ENCODE results near the gene PLTP. TPM values are rescaled to one million over a fixed set of nuclear protein-coding genes. Genes with fewer than 3 reads are reported as not detected.
"Not testable (repeated sequence)": the region's sequence is repeated elsewhere in the genome, so short reads cannot be mapped to it uniquely, and the experiment has no call there.

Gene PLTP
- total RNA-seq, 2 donors from 2014 or later: 14.7 to 49.5 TPM

DNA sequence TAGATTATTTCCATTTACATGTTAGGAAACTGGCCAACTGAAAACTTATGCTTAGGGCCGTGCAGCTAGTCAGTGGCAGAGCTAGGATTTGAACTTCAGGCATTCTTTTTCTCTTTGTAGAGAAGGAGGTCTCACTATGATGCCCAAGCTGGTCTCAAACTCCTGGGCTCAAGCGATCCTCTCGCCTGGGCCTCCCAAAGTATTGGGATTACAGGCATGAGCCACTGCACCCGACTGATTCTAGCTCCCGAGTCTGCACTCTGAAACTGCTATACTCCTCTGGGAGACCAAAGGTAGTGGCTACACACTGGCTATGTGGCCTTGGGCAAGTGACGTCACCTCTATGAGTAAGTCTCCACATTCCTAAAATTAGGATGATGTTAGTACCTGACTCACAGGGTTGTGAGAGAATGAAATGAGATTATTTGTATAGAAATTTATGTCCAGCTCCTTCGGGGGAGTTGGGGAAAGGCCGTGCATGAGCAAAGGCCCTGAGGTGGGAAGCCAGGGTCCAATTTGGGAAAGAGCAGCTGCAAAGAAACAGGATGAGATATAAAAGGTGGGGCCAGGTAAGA is 6.4 kb downstream of the PLTP start:
- DNase-seq (no peak), ATAC-seq (no peak)
- intact Hi-C loops (cut with DNase I, micrococcal nuclease): no loop called here

GRCh38 chr20:45904583-45905504 is 7.1 kb downstream of the PLTP start:
- ATAC-seq (no peak), DNase-seq (no peak)
- intact Hi-C loops (cut with DNase I, micrococcal nuclease): no loop called here

GRCh38 chr20:45902199-45902701 is 9.7 kb downstream of the PLTP start:
- no peak for ATAC-seq
- intact Hi-C loops (cut with DNase I, micrococcal nuclease): no loop called here

GRCh38 chr20:45901332-45901731 is 10.6 kb downstream of the PLTP start:
- ATAC-seq; intact Hi-C loops (cut with DNase I, micrococcal nuclease); DNase-seq: not testable (repeated sequence)

More at GRCh38 chr20:45902199-45902701, 9.7 kb downstream of the PLTP start:
- no peak for DNase-seq

DNA sequence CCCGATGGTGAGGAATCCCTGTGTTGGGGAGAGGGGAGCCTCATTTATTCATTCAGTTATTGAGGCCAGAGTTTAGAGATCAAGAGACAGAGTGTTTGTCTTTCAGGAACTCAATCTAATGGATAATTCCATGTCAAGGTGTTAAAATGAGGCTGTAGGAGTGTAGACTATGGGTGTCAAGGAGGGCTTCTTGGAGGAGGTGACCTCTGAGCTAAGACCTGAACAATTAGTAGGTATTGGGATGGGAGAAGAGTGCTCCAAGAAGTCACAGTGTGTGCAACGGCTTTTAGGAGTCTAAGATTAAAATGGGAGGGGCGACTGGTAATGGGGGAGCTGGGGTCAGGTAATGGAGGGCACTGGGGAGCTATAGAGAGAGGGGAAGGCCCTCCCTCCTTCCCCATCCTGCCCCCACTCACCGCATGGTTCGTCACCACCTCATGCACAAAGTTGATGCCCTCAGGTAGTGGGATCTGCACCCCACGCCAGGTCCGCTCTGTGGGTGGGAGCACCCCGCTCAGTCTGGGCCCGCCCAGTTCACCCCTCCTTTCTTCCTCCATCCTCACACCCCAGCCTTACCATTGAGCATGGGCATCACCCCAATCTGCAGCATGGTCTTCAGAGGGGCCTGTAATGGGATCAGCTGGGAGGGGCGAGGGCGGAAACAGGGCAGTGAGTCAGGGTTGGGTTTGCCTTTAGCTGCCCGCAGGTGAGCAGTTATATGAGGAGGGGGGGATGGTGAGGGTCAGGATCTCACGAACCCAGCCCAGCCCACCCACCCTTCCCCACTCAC is 12.7 kb downstream of the PLTP start:
- peak; percentile 9 for ATAC-seq
- intact Hi-C loops (cut with DNase I, micrococcal nuclease): no loop called here
- no peak for DNase-seq

DNA sequence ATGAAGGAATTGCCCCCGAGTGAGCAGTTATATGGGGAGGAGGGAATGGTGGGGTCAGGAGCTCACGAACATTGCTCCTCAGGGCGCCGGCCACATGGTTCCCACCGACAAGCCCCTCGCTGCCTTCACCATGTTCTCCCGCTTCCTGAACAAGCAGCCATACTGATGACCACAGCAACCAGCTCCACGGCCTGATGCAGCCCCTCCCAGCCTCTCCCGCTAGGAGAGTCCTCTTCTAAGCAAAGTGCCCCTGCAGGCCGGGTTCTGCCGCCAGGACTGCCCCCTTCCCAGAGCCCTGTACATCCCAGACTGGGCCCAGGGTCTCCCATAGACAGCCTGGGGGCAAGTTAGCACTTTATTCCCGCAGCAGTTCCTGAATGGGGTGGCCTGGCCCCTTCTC is 13.7 kb downstream of the PLTP start:
- intact Hi-C loops (cut with DNase I, micrococcal nuclease): no loop called here
- ATAC-seq (no peak), DNase-seq (no peak)

GRCh38 chr20:45897692-45898091 is 14.3 kb downstream of the PLTP start:
- intact Hi-C loops (cut with DNase I, micrococcal nuclease): no loop called here
- ATAC-seq: no peak
- DNase-seq: no peak

GRCh38 chr20:45897289-45897688 is 14.7 kb downstream of the PLTP start:
- DNase-seq (no peak), ATAC-seq (no peak)
- intact Hi-C loops (cut with DNase I, micrococcal nuclease): no loop called here

GRCh38 chr20:45896641-45897161 is 15.3 kb downstream of the PLTP start:
- intact Hi-C loops (cut with DNase I, micrococcal nuclease): no loop called here
- DNase-seq: no peak

GRCh38 chr20:45894797-45895196 is 17.2 kb downstream of the PLTP start:
- no peak for DNase-seq
- ATAC-seq: no peak
- intact Hi-C loops (cut with DNase I, micrococcal nuclease): no loop called here

More at GRCh38 chr20:45896641-45897161, 15.3 kb downstream of the PLTP start:
- no peak for ATAC-seq

- intact Hi-C loops (cut with DNase I, micrococcal nuclease): no loop called here
Measured at GRCh38 chr20:45893831-45894230, 18.1 kb downstream of the PLTP start.

DNA sequence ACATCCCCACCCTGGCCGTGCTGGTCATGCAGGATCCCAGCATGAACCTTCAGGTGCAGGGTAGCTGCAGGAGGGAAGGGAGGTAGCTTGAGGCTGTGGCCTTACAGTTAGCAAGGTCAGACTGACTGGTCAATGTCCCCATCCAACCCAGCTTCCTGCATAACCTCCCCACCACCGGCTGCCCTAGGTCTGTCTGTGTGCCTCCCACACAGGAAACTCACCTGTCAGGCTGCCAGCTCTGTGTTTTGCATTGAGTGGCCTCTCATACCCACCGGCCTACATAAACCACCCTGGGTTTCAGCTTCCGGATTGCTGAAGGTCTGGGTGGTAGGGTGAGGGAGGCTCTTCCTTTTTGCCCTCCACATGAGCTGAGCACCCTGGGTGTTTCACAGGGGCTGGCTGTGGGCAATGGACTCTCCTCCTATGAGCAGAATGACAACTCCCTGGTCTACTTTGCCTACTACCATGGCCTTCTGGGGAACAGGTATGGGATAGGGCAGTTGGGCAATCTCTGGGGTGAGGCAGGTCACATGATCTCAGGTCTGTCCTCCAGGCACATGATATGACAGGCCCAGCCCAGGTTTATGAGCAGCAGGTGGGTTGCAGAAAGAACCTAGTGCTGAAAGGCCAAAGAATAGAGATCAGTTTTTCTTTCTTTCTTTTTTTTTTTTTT is 19.0 kb downstream of the PLTP start:
- peak; percentile 60 to 86 for DNase-seq
- intact Hi-C loops (cut with DNase I, micrococcal nuclease): no loop called here
- peak; percentile 61 for ATAC-seq

More at GRCh38 chr20:45893831-45894230, 18.1 kb downstream of the PLTP start:
- no peak for DNase-seq
- ATAC-seq: no peak

DNA sequence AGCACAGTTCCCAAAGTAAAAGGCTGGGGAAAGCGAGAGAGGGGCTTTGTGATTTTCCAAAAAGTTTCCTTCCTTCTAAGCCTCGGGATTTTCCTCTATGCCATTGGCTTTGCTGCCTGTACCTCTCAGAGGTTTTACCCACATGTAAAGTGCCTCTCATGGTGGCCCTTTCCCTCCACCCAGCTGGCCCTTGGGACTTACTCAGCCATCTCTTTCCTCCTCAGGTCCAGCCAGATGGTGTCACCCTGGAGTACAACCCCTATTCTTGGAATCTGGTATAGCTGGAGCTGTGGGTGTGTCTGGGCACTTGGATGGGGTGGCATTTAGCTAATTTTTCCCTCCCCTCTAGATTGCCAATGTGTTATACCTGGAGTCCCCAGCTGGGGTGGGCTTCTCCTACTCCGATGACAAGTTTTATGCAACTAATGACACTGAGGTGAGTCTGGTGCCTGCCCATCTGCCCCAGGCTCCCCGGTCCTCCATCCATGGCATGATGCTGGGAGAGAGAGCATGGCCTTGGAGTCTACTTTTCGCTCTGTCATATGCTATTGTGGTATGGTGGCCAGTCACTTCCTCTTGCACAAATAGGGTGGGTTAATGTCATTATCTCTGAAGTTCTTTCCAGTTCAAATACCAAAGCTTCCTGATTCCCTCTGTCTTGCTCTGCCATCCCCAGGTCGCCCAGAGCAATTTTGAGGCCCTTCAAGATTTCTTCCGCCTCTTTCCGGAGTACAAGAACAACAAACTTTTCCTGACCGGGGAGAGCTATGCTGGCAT is 19.7 kb downstream of the PLTP start:
- ATAC-seq: peak; percentile 56
- DNase-seq: peak in 1 of 2 donors; percentile 46
- intact Hi-C loops (cut with DNase I, micrococcal nuclease): no loop called here

DNA sequence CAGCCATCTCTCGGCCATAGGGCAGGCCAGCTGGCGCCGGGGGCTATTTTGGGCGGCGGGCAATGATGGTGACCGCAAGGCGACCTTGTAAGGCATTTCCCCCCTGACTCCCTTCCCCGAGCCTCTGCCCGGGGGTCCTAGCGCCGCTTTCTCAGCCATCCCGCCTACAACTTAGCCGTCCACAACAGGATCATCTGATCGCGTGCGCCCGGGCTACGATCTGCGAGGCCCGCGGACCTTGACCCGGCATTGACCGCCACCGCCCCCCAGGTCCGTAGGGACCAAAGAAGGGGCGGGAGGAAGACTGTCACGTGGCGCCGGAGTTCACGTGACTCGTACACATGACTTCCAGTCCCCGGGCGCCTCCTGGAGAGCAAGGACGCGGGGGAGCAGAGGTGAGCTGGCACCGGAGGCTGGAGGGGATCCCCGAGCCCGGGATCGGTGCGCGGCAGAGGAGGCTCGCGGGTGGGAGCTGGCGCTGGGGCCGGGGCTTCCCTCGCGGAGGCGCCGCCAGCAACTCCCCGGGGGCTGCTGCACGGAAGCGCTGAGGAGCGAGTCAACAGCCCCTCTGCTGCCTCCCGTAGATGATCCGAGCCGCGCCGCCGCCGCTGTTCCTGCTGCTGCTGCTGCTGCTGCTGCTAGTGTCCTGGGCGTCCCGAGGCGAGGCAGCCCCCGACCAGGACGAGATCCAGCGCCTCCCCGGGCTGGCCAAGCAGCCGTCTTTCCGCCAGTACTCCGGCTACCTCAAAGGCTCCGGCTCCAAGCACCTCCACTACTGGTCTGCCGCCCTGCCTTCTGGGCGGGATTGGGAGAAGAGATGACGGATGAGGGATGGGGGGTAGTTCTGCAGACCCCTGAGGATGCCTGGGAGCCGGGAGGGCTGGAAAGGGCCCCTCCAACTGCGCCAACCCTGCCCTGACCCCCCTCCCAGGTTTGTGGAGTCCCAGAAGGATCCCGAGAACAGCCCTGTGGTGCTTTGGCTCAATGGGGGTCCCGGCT is 20.7 kb downstream of the PLTP start, which contains the start of the genes CTSA and NEURL2:
TSS of gene CTSA (plus strand) at position 351 of the 999 bp plus-strand sequence. CDS start at position 585, 234 bp downstream.
TSS of gene NEURL2 (minus strand) at position 224 of the 999 bp plus-strand sequence. CDS start at position 7, 217 bp downstream.
- peak; percentile 95 to 99 for DNase-seq
- ATAC-seq: peak; percentile 84
- intact Hi-C loops (cut with DNase I, micrococcal nuclease): no loop called here

DNA sequence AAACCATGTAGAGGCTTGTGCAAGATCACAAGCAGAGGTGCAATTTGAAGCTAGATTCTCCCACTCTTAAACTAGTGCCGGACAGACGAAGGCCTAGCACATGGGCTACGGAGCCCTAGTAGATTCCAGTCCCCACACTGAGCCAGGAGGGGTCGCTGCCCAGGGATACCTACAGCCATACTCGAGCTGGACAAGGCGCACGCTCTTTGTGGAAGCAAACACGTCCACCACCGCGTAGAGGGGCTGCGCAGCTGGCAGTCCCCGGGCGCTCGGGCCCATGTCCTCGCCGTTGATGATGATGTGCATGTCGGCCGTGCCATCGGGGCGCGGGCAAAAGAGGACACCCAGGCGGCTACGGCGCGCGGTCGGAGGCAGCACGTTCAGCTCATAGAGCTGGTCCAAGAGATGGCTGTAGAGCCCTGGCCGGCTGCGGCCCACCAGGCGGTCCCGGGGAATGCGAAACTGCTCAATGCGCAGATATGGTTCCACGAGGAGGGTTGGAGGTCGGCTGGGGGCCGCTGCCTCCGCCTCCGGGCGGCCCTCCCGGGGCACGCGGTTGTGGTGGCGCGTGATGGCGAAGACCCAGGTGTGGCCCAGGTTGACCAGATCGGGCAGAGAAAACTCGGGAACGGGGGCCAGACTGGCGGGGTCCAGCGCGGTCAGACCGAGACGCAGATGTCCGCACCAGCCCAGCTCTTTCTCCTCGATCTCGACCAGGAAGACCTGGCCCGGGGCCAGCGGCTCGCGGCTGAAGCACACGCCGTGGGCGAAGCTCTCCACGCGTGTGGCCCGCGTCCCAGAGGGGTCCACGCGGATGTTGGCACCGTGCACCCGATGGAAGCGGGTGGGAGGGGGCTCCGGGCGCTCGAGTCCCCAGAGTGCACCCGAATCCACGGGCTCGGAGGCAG is 21.6 kb downstream of the PLTP start:
- DNase-seq: peak; percentile 86 to 90
- intact Hi-C loops (cut with DNase I, micrococcal nuclease): no loop called here
- peak; percentile 63 for ATAC-seq
